Mammary epithelial cell (primary cell): ENCODE measurements around the gene GALNT13.

Source experiments
- EZH2 ChIP-seq: IDR thresholded peaks from 2 replicates; pipeline ENCODE4 v1.6.1; 2012; ENCODE audit warnings: low read length, inconsistent platforms, borderline replicate concordance
- TF ChIP-seq, protein P1 (sequence below), 2 donors: IDR thresholded peaks in 1 of 2; conservative IDR thresholded peaks in 1 of 2; 2 replicates each; pipeline ENCODE4 v1.5.1; 2011 to 2012; ENCODE audit warnings: inconsistent platforms in 2 of 2, low read length in 2 of 2, mild to moderate bottlenecking in 2 of 2, control low read depth in 1 of 2, low read depth in 1 of 2; ENCODE audit not compliant: insufficient read depth in 1 of 2; ENCODE audit errors: extremely low read depth in 1 of 2

DNA sequence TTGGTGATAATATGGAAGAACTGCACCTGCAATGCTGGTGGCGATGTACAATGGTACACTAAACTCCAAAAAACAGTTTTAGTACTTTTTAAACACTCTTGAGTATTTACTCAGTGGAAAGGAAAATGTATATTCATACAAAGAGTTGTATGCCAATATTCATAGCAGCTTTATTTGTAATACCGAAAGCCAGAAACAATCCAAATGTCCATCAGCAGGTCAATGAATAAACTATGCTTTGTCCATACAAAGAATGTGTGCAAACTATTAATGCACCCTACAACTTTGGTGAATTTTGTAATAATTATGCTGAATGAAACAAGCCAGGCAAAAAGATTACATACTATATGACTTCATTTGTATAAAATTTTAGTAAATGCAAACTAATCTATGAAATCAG, 396.3 kb downstream of the GALNT13 start:
- TF ChIP-seq, protein P1, sequence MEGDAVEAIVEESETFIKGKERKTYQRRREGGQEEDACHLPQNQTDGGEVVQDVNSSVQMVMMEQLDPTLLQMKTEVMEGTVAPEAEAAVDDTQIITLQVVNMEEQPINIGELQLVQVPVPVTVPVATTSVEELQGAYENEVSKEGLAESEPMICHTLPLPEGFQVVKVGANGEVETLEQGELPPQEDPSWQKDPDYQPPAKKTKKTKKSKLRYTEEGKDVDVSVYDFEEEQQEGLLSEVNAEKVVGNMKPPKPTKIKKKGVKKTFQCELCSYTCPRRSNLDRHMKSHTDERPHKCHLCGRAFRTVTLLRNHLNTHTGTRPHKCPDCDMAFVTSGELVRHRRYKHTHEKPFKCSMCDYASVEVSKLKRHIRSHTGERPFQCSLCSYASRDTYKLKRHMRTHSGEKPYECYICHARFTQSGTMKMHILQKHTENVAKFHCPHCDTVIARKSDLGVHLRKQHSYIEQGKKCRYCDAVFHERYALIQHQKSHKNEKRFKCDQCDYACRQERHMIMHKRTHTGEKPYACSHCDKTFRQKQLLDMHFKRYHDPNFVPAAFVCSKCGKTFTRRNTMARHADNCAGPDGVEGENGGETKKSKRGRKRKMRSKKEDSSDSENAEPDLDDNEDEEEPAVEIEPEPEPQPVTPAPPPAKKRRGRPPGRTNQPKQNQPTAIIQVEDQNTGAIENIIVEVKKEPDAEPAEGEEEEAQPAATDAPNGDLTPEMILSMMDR (conservative IDR thresholded peaks at IDR 0.05 in 1 of 2, IDR thresholded peaks at IDR 0.05 in 1 of 2; ENCODE audit: extremely low read depth in 1 of 2, insufficient read depth in 1 of 2, low read depth in 1 of 2, low read length in 2 of 2) = no peak
- no peak for TF ChIP-seq EZH2
